Measurements from ENCODE around the gene RBMS1. TPM values are rescaled to one million over a fixed set of nuclear protein-coding genes. Genes with fewer than 3 reads are reported as not detected.

The RBMS1 gene
- total and polyA plus RNA-seq, 2 of the 13 experiments (the other 11 are each of a cell fraction or from before 2014, with no cell fraction given) = 55.5 to 110 TPM

DNA sequence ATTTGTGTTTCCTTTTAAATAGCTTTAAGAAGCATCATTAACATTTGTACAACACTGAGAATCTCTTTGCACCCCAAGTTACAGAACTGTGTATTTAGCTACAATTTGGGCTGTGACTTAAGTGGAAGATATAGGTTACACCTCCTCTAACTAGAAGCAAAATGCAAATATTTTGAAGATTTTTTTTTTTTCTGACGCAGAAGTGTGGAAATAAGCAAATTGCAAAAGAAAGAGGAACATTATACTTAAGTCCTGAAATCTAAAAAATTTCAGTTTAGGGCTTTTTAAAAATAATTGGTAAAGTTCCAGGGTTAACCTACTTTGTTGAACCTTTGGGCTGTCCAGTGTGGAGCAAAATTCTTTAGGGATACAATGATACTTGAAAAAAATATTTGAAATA is 41.4 kb upstream of the RBMS1 start (continued):
- TF ChIP-seq, protein P1, sequence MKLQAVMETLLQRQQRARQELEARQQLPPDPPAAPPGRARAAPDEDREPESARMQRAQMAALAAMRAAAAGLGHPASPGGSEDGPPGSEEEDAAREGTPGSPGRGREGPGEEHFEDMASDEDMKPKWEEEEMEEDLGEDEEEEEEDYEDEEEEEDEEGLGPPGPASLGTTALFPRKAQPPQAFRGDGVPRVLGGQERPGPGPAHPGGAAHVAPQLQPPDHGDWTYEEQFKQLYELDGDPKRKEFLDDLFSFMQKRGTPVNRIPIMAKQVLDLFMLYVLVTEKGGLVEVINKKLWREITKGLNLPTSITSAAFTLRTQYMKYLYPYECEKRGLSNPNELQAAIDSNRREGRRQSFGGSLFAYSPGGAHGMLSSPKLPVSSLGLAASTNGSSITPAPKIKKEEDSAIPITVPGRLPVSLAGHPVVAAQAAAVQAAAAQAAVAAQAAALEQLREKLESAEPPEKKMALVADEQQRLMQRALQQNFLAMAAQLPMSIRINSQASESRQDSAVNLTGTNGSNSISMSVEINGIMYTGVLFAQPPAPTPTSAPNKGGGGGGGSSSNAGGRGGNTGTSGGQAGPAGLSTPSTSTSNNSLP (IDR thresholded peaks at IDR 0.05; ENCODE audit: low read depth, low read length) = no peak
- TF ChIP-seq, protein P2, sequence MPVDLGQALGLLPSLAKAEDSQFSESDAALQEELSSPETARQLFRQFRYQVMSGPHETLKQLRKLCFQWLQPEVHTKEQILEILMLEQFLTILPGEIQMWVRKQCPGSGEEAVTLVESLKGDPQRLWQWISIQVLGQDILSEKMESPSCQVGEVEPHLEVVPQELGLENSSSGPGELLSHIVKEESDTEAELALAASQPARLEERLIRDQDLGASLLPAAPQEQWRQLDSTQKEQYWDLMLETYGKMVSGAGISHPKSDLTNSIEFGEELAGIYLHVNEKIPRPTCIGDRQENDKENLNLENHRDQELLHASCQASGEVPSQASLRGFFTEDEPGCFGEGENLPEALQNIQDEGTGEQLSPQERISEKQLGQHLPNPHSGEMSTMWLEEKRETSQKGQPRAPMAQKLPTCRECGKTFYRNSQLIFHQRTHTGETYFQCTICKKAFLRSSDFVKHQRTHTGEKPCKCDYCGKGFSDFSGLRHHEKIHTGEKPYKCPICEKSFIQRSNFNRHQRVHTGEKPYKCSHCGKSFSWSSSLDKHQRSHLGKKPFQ (CRISPR knock-in tag; IDR thresholded peaks at IDR 0.05; ENCODE audit: insufficient replicate concordance) = no peak
- TF ChIP-seq, protein P3, sequence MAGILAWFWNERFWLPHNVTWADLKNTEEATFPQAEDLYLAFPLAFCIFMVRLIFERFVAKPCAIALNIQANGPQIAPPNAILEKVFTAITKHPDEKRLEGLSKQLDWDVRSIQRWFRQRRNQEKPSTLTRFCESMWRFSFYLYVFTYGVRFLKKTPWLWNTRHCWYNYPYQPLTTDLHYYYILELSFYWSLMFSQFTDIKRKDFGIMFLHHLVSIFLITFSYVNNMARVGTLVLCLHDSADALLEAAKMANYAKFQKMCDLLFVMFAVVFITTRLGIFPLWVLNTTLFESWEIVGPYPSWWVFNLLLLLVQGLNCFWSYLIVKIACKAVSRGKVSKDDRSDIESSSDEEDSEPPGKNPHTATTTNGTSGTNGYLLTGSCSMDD (CRISPR knock-in tag; IDR thresholded peaks at IDR 0.05) = no peak
- TF ChIP-seq SATB2 (CRISPR knock-in tag; IDR thresholded peaks at IDR 0.05) (no peak), ZNF124 (CRISPR knock-in tag; IDR thresholded peaks at IDR 0.05) (no peak), ZNF746 (CRISPR knock-in tag; IDR thresholded peaks at IDR 0.05) (no peak), NFYB (CRISPR knock-in tag; IDR thresholded peaks at IDR 0.05) (no peak), ZNF749 (CRISPR knock-in tag; IDR thresholded peaks at IDR 0.05; ENCODE audit: borderline replicate concordance) (no peak)
- TF ChIP-seq, protein P4, sequence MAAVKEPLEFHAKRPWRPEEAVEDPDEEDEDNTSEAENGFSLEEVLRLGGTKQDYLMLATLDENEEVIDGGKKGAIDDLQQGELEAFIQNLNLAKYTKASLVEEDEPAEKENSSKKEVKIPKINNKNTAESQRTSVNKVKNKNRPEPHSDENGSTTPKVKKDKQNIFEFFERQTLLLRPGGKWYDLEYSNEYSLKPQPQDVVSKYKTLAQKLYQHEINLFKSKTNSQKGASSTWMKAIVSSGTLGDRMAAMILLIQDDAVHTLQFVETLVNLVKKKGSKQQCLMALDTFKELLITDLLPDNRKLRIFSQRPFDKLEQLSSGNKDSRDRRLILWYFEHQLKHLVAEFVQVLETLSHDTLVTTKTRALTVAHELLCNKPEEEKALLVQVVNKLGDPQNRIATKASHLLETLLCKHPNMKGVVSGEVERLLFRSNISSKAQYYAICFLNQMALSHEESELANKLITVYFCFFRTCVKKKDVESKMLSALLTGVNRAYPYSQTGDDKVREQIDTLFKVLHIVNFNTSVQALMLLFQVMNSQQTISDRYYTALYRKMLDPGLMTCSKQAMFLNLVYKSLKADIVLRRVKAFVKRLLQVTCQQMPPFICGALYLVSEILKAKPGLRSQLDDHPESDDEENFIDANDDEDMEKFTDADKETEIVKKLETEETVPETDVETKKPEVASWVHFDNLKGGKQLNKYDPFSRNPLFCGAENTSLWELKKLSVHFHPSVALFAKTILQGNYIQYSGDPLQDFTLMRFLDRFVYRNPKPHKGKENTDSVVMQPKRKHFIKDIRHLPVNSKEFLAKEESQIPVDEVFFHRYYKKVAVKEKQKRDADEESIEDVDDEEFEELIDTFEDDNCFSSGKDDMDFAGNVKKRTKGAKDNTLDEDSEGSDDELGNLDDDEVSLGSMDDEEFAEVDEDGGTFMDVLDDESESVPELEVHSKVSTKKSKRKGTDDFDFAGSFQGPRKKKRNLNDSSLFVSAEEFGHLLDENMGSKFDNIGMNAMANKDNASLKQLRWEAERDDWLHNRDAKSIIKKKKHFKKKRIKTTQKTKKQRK (IDR thresholded peaks at IDR 0.05; ENCODE audit: low read length) = no peak

Measured in HepG2 (cell line).